Duodenal mucosa (tissue), 2 donors: Measurements from ENCODE around the gene PCNT.

Experiments used
- H3K27ac ChIP-seq: one replicate; pipeline ENCODE4 v1.7.0; 2013; ENCODE audit warnings: low read depth, low read length
- H3K27me3 ChIP-seq, 2 donors: one replicate each; pipeline ENCODE4 v1.7.0; 2013; ENCODE audit warnings: low read length in 2 of 2, control low read depth in 1 of 2; ENCODE audit not compliant: insufficient read depth in 2 of 2, control insufficient read depth in 1 of 2
- H3K36me3 ChIP-seq, 2 donors: one replicate each; pipeline ENCODE4 v1.7.0; 2013; ENCODE audit warnings: low read length in 2 of 2, control low read depth in 1 of 2; ENCODE audit not compliant: insufficient read depth in 2 of 2, control insufficient read depth in 1 of 2
- H3K4me1 ChIP-seq, 2 donors: one replicate each; pipeline ENCODE4 v1.7.0; 2013; ENCODE audit warnings: low read length in 2 of 2, control low read depth in 1 of 2; ENCODE audit not compliant: insufficient read depth in 2 of 2, control insufficient read depth in 1 of 2
- H3K4me3 ChIP-seq, 2 donors: one replicate each; pipeline ENCODE4 v1.7.0; 2013; ENCODE audit warnings: low read length in 2 of 2, low read depth in 1 of 2
- H3K9ac ChIP-seq, 2 donors: one replicate each; pipeline ENCODE4 v1.7.0; 2013; ENCODE audit warnings: low read length in 2 of 2, low read depth in 1 of 2
- H3K9me3 ChIP-seq, 2 donors: one replicate each; pipeline ENCODE4 v1.7.0; 2013; ENCODE audit warnings: low read length in 2 of 2, control low read depth in 1 of 2; ENCODE audit not compliant: control insufficient read depth in 1 of 2

The PCNT gene

GRCh38 chr21:46468108-46468774, 144.3 kb downstream of the PCNT start:
- no peak overlapping the region for H3K27ac ChIP-seq
- no peaks in the 10 kb centered on the region for H3K4me1 ChIP-seq

GRCh38 chr21:46469275-46469674, 145.3 kb downstream of the PCNT start:
- Histone ChIP-seq H3K27me3 (no peaks in the 10 kb centered on the region), H3K9me3 (no peaks in the 10 kb centered on the region), H3K27ac (no peak overlapping the region), H3K4me3 (no peak overlapping the region), H3K9ac (no peak overlapping the region), H3K36me3 (peaks cover 0 to 6% of the 10 kb centered on the region in 2 donors), H3K4me1 (no peaks in the 10 kb centered on the region)

More at GRCh38 chr21:46468108-46468774, 144.3 kb downstream of the PCNT start:
- no peak overlapping the region for H3K4me3 ChIP-seq
- H3K27me3 ChIP-seq, result no peaks in the 10 kb centered on the region
- H3K36me3 ChIP-seq, result peaks cover 4 to 6% of the 10 kb centered on the region in 2 donors
- no peak overlapping the region for H3K9ac ChIP-seq
- H3K9me3 ChIP-seq, result no peaks in the 10 kb centered on the region

GRCh38 chr21:46471514-46471913, 147.6 kb downstream of the PCNT start:
- no peaks in the 10 kb centered on the region for H3K27me3 ChIP-seq
- no peaks in the 10 kb centered on the region for H3K4me1 ChIP-seq
- H3K9ac ChIP-seq, result no peak overlapping the region
- no peaks in the 10 kb centered on the region for H3K9me3 ChIP-seq
- H3K27ac ChIP-seq, result no peak overlapping the region
- H3K36me3 ChIP-seq, result peaks cover 0 to 6% of the 10 kb centered on the region in 2 donors
- no peak overlapping the region for H3K4me3 ChIP-seq

- no peak overlapping the region for H3K27ac ChIP-seq
Observed at GRCh38 chr21:46472246-46472645, 148.3 kb downstream of the PCNT start.

DNA sequence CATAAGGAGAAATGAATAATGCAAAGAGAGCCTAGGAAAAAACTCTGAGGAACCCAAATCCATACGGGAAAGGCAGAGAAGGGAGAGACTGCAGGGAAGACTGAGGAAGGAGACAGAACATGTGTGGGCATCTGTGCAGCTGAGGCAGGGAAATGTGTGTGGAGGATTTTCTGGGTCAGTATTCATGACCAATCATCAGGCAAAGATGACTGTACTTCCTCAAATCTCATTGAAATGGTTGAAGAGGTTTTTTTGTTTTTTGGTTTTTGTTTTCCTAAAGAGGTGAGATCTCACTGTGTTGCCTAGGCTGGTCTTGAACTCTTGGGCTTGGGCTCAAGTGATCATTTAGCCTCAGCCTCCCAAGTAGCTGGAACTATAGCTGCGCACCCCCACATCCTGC, 150.4 kb downstream of the PCNT start:
- H3K4me3 ChIP-seq, result no peak overlapping the region
- no peaks in the 10 kb centered on the region for H3K27me3 ChIP-seq
- H3K27ac ChIP-seq, result no peak overlapping the region
- no peaks in the 10 kb centered on the region for H3K4me1 ChIP-seq
- H3K9me3 ChIP-seq, result no peaks in the 10 kb centered on the region
- H3K36me3 ChIP-seq, result peaks cover 0 to under 1% of the 10 kb centered on the region in 2 donors
- no peak overlapping the region for H3K9ac ChIP-seq

More at GRCh38 chr21:46472246-46472645, 148.3 kb downstream of the PCNT start:
- H3K4me1 ChIP-seq, result no peaks in the 10 kb centered on the region
- no peak overlapping the region for H3K4me3 ChIP-seq
- H3K36me3 ChIP-seq, result peaks cover 0 to 6% of the 10 kb centered on the region in 2 donors
- H3K9me3 ChIP-seq, result no peaks in the 10 kb centered on the region
- H3K9ac ChIP-seq, result no peak overlapping the region
- H3K27me3 ChIP-seq, result no peaks in the 10 kb centered on the region

DNA sequence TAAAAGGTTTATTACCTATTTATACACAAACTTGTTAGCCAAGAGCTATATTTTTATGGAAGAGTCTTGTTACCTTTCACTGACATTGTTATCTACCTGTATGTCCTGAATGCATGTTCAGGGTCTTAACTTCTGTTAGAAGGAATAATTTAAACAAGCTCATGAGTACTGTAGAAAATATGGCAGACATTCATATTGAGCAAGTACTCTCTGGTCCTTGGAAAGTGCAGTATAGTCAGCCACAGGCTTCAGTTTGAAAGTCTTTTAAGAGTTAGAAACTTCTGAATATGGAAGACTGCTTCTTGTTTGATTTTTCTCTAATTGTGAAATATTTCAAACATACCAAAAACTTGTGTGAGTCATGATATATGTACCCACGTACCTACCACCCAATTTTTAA, 151.3 kb downstream of the PCNT start:
- H3K4me3 ChIP-seq, result no peak overlapping the region
- no peak overlapping the region for H3K9ac ChIP-seq
- H3K9me3 ChIP-seq, result no peaks in the 10 kb centered on the region
- H3K27me3 ChIP-seq, result no peaks in the 10 kb centered on the region
- no peak overlapping the region for H3K27ac ChIP-seq
- no peaks in the 10 kb centered on the region for H3K36me3 ChIP-seq
- no peaks in the 10 kb centered on the region for H3K4me1 ChIP-seq

DNA sequence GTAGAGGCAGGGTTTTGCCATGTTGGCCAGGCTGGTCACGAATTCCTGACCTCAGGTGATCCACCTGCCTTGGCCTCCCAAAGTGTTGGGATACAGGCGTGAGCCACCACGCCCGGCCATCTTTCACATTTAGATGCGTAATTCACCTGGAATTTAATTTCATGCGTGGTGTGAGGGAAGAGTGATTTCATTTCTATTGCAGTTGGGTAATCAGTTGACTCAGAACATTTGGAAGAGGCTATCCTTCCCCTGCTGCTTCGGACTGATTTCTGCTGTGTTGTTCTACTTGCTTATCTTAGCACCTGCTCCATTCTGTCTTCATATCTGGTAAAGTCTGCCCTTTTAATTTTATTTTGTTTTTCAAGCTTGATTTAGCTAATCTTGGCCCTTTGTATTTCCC, 153.8 kb downstream of the PCNT start:
- Histone ChIP-seq H3K9ac (no peak overlapping the region), H3K27me3 (no peaks in the 10 kb centered on the region), H3K4me1 (no peaks in the 10 kb centered on the region), H3K9me3 (no peaks in the 10 kb centered on the region), H3K4me3 (no peak overlapping the region), H3K36me3 (no peaks in the 10 kb centered on the region), H3K27ac (no peak overlapping the region)

GRCh38 chr21:46478910-46479309, 155.0 kb downstream of the PCNT start:
- Histone ChIP-seq H3K9me3 (no peaks in the 10 kb centered on the region), H3K27ac (no peak overlapping the region), H3K4me3 (no peak overlapping the region), H3K9ac (no peak overlapping the region), H3K27me3 (no peaks in the 10 kb centered on the region), H3K36me3 (no peaks in the 10 kb centered on the region), H3K4me1 (no peaks in the 10 kb centered on the region)

- Histone ChIP-seq H3K27me3 (no peaks in the 10 kb centered on the region), H3K27ac (no peak overlapping the region), H3K4me3 (no peak overlapping the region), H3K9ac (no peak overlapping the region), H3K9me3 (no peaks in the 10 kb centered on the region), H3K36me3 (no peaks in the 10 kb centered on the region), H3K4me1 (no peaks in the 10 kb centered on the region)
Observed at GRCh38 chr21:46480466-46480865, 156.5 kb downstream of the PCNT start.

- Histone ChIP-seq H3K4me1 (no peaks in the 10 kb centered on the region), H3K9ac (no peak overlapping the region), H3K36me3 (peaks cover 0 to 3% of the 10 kb centered on the region in 2 donors), H3K27ac (no peak overlapping the region), H3K27me3 (no peaks in the 10 kb centered on the region), H3K9me3 (no peaks in the 10 kb centered on the region), H3K4me3 (no peak overlapping the region)
Observed at GRCh38 chr21:46482225-46482845, 158.4 kb downstream of the PCNT start.
